Hindlimb muscle (tissue), 1 donor: Measurements from ENCODE around the gene CHPF2. TPM values are rescaled to one million over a fixed set of nuclear protein-coding genes. Genes with fewer than 3 reads are reported as not detected.

Experiments used
- DNase-seq: peaks from one replicate; pipeline ENCODE4 v3.0.0-alpha.2; 2013
- polyA plus RNA-seq: library from polyadenylated mRNA; unstranded; fragments of 120-200 nt; gene quantifications from one replicate; pipeline ENCODE4 v1.2.1, GENCODE V29; 2013; ENCODE audit not compliant: insufficient read length

The CHPF2 gene
- polyA plus RNA-seq, 1 donor: 22.2 TPM

- DNase-seq: no peak
Observed at GRCh38 chr7:151206914-151207313, 25.4 kb upstream of the CHPF2 start.

- DNase-seq: no peak
Observed at GRCh38 chr7:151207315-151207714, 25.0 kb upstream of the CHPF2 start.

- no peak for DNase-seq
Observed at GRCh38 chr7:151207804-151208203, 24.5 kb upstream of the CHPF2 start.

GRCh38 chr7:151208253-151208862 is 23.9 kb upstream of the CHPF2 start:
- no peak for DNase-seq

GRCh38 chr7:151209588-151209987 is 22.7 kb upstream of the CHPF2 start:
- DNase-seq: no peak

- DNase-seq: no peak
Observed at GRCh38 chr7:151210087-151210854, 22.0 kb upstream of the CHPF2 start, which contains the start of gene H2BK1. Gene H2BK1, minus strand, starts transcription at chr7:151210488. Its CDS starts 170 bp downstream, at chr7:151210318.

- no peak for DNase-seq
Observed at GRCh38 chr7:151211155-151211772, 21.0 kb upstream of the CHPF2 start.

- no peak for DNase-seq
Observed at GRCh38 chr7:151212626-151213025, 19.7 kb upstream of the CHPF2 start.

- no peak for DNase-seq
Observed at GRCh38 chr7:151213826-151214225, 18.5 kb upstream of the CHPF2 start.

- no peak for DNase-seq
Observed at GRCh38 chr7:151215396-151215795, 16.9 kb upstream of the CHPF2 start.

GRCh38 chr7:151218170-151218569 is 14.1 kb upstream of the CHPF2 start:
- no peak for DNase-seq

- DNase-seq: no peak
Observed at GRCh38 chr7:151223728-151224127, 8.6 kb upstream of the CHPF2 start.

- no peak for DNase-seq
Observed at GRCh38 chr7:151225948-151226510, 6.3 kb upstream of the CHPF2 start.

- no peak for DNase-seq
Observed at GRCh38 chr7:151226560-151226874, 5.8 kb upstream of the CHPF2 start.

- DNase-seq: peak; percentile 99
Observed at GRCh38 chr7:151226875-151227782, 5.2 kb upstream of the CHPF2 start, which contains the start of gene ABCF2. Gene ABCF2, minus strand, starts transcription at chr7:151227205. Its CDS starts 747 bp downstream, at chr7:151226458.

GRCh38 chr7:151228024-151228866 is 4.0 kb upstream of the CHPF2 start:
- no peak for DNase-seq

GRCh38 chr7:151229249-151229648 is 3.0 kb upstream of the CHPF2 start:
- DNase-seq: no peak

- no peak for DNase-seq
Observed at GRCh38 chr7:151231080-151231479, 1.2 kb upstream of the CHPF2 start.

- no peak for DNase-seq
Observed at GRCh38 chr7:151232917-151233701, 826 bp downstream of the CHPF2 start.

- DNase-seq: no peak
Observed at GRCh38 chr7:151233804-151234203, 1.5 kb downstream of the CHPF2 start.
